ENCODE data around the gene KLRD1. TPM values are rescaled to one million over a fixed set of nuclear protein-coding genes. Genes with fewer than 3 reads are reported as not detected.

The KLRD1 gene
- polyA plus RNA-seq, 1 of the 3 experiments (the other 2 are of a cell fraction), result not detected

GRCh38 chr12:10310926-10311720 lies 3.5 kb downstream of the KLRD1 start:
- Histone ChIP-seq H3K9me2 (no peaks in the 10 kb centered on the region), H3K4me2 (no peak overlapping the region), H3K27me3 (ENCODE audit: insufficient read depth) (no peaks in the 10 kb centered on the region), H3K36me3 (replicated peaks in 1 of 2; ENCODE audit: control insufficient read depth in 1 of 2, insufficient read depth in 2 of 2, low read length in 1 of 2) (no peaks in the 10 kb centered on the region), H3K9ac (no peak overlapping the region), H3K4me1 (ENCODE audit: control insufficient read depth in 1 of 2, insufficient read depth in 2 of 2, low read depth in 1 of 2, low read length in 1 of 2) (no peaks in the 10 kb centered on the region), H3F3A (replicated peaks; ENCODE audit: insufficient read depth) (no peaks in the 10 kb centered on the region), H4K20me1 (ENCODE audit: insufficient read depth) (no peaks in the 10 kb centered on the region), H3K27ac (ENCODE audit: low read depth in 2 of 2, low read length in 1 of 2) (no peak overlapping the region), H3K4me3 (ENCODE audit: low read depth in 2 of 2, low read length in 1 of 2) (no peak overlapping the region), H2AFZ (ENCODE audit: low read depth) (no peak overlapping the region), H3K9me3 (no peaks in the 10 kb centered on the region), H3K79me2 (ENCODE audit: insufficient read depth) (no peaks in the 10 kb centered on the region)
- CTCF ChIA-PET, result no interaction called here
- DNase-seq, result no peak
- POLR2A ChIA-PET, result no interaction called here
- 29% methylated on average over 4 of the region's 4 CpGs for WGBS (ENCODE audit: low lambda C conversion rate)
- TF ChIP-seq EZH2phosphoT487 (IDR thresholded peaks at IDR 0.05; ENCODE audit: borderline replicate concordance, low read depth) (no peak), MAX (IDR thresholded peaks at IDR 0.05; ENCODE audit: low read depth) (no peak), MEF2A (IDR thresholded peaks at IDR 0.05; ENCODE audit: borderline replicate concordance, low read depth) (no peak), RFX5 (IDR thresholded peaks at IDR 0.05; ENCODE audit: low read length) (no peak), USF1 (IDR thresholded peaks at IDR 0.05; ENCODE audit: borderline replicate concordance, low read depth) (no peak), ZBTB33 (IDR thresholded peaks at IDR 0.05; ENCODE audit: borderline replicate concordance, low read depth) (no peak), TAF1 (IDR thresholded peaks at IDR 0.05; ENCODE audit: borderline replicate concordance, low read depth, low read length) (no peak), FOXJ3 (CRISPR knock-in tag; IDR thresholded peaks at IDR 0.05) (no peak), FOXM1 (IDR thresholded peaks at IDR 0.05; ENCODE audit: low read depth) (no peak), FOSL2 (IDR thresholded peaks at IDR 0.05; ENCODE audit: borderline replicate concordance, low read depth) (no peak), USF2 (IDR thresholded peaks at IDR 0.05; ENCODE audit: borderline replicate concordance, low read depth, low read length) (no peak), GATA2 (CRISPR knock-in tag; IDR thresholded peaks at IDR 0.05) (no peak), IRF3 (IDR thresholded peaks at IDR 0.05; ENCODE audit: low read depth, low read length) (no peak), PBX3 (IDR thresholded peaks at IDR 0.05) (no peak), EP300 (IDR thresholded peaks at IDR 0.05; ENCODE audit: borderline replicate concordance in 1 of 2, low read depth in 1 of 2, low read length in 1 of 2) (no peak), TEAD4 (IDR thresholded peaks at IDR 0.05; ENCODE audit: borderline replicate concordance, insufficient read depth) (no peak), YY1 (IDR thresholded peaks at IDR 0.05; ENCODE audit: low read depth) (no peak)
